Hepatocyte (in vitro differentiated cells): ENCODE measurements around the gene ME2. TPM values are rescaled to one million over a fixed set of nuclear protein-coding genes. Genes with fewer than 3 reads are reported as not detected.

Experiments used
- DNase-seq: peaks from one replicate; pipeline ENCODE4 v3.0.0-alpha.2; 2016; ENCODE audit warnings: low spot score
- H2AFZ ChIP-seq: fragments of 200-600 bp; sonication (generic); 2 replicates; pipeline ENCODE4 v1.6.0; 2016; ENCODE audit warnings: antibody characterized with exemption, mild to moderate bottlenecking
- H3K27ac ChIP-seq: fragments of 200-600 bp; sonication (generic); 2 replicates; pipeline ENCODE4 v1.5.1; 2016; ENCODE audit warnings: mild to moderate bottlenecking
- H3K27me3 ChIP-seq: fragments of 200-600 bp; sonication (generic); 2 replicates; pipeline ENCODE4 v1.6.1; 2016
- H3K36me3 ChIP-seq: fragments of 200-600 bp; sonication (generic); replicated peaks from 2 replicates; pipeline ENCODE4 v1.5.1; 2016; ENCODE audit warnings: low read depth; ENCODE audit not compliant: insufficient read depth
- H3K4me1 ChIP-seq: fragments of 200-600 bp; sonication (generic); 2 replicates; pipeline ENCODE4 v1.5.1; 2016; ENCODE audit warnings: mild to moderate bottlenecking, moderate library complexity; ENCODE audit not compliant: insufficient read depth
- H3K4me2 ChIP-seq: fragments of 200-600 bp; sonication (generic); 2 replicates; pipeline ENCODE4 v1.6.0; 2016
- H3K4me3 ChIP-seq: fragments of 200-600 bp; sonication (generic); 2 replicates; pipeline ENCODE4 v1.5.1; 2016; ENCODE audit warnings: mild to moderate bottlenecking
- H3K79me2 ChIP-seq: fragments of 200-600 bp; sonication (generic); 2 replicates; pipeline ENCODE4 v1.6.0; 2017; ENCODE audit warnings: mild to moderate bottlenecking
- H3K9me2 ChIP-seq: fragments of 200-600 bp; sonication (generic); replicated peaks from 2 replicates; pipeline ENCODE4 v1.6.0; 2017; ENCODE audit warnings: mild to moderate bottlenecking; ENCODE audit not compliant: insufficient read depth
- H3K9me3 ChIP-seq: fragments of 200-600 bp; sonication (generic); 2 replicates; pipeline ENCODE4 v1.5.1; 2016; ENCODE audit warnings: low read depth, mild to moderate bottlenecking
- H4K20me1 ChIP-seq: fragments of 200-600 bp; sonication (generic); 2 replicates; pipeline ENCODE4 v1.6.0; 2016; ENCODE audit warnings: mild to moderate bottlenecking; ENCODE audit not compliant: insufficient read depth, poor library complexity, severe bottlenecking
- CTCF ChIP-seq: fragments of 200-600 bp; sonication (generic); IDR thresholded peaks from 2 replicates; pipeline ENCODE4 v1.5.1; 2016; ENCODE audit warnings: antibody characterized with exemption, mild to moderate bottlenecking; ENCODE audit not compliant: poor library complexity
- EZH2 ChIP-seq: fragments of 200-600 bp; sonication (generic); IDR thresholded peaks from 2 replicates; pipeline ENCODE4 v1.6.1; 2016; ENCODE audit warnings: antibody characterized with exemption, mild to moderate bottlenecking, borderline replicate concordance
- EZH2phosphoT487 ChIP-seq: fragments of 200-600 bp; sonication (generic); IDR thresholded peaks from one replicate; pipeline ENCODE4 v1.6.1; 2018; ENCODE audit warnings: antibody characterized with exemption, mild to moderate bottlenecking, low read depth, moderate library complexity; ENCODE audit not compliant: unreplicated experiment, severe bottlenecking
- WGBS: methylation state at CpG from one replicate; pipeline ENCODE4 v1.1.6; 2016; ENCODE audit warnings: low lambda C conversion rate; ENCODE audit errors: missing lambda C conversion rate; 5-methylcytosine and 5-hydroxymethylcytosine counted together
- polyA plus RNA-seq: library from polyadenylated mRNA; unstranded; fragments of >200 nt; fragmentation: Nextera tagmentation; extraction: Ambion mirVana; gene quantifications from 2 replicates; pipeline ENCODE4 v1.2.1, GENCODE V29; 2016
- total RNA-seq: library from RNA; depleted of rRNA; stranded (reverse); fragments of >200 nt; gene quantifications from 2 replicates; pipeline ENCODE4 v1.2.3, GENCODE V29; 2014

ME2 gene
- total and polyA plus RNA-seq, 2 experiments from 2014 or later, result 33.6 to 45.8 TPM

- H4K20me1 ChIP-seq, result no peaks in the 10 kb centered on the region
- no peaks in the 10 kb centered on the region for H3K36me3 ChIP-seq
- no peaks in the 10 kb centered on the region for H3K9me3 ChIP-seq
- 80% methylated on average over 3 of the region's 3 CpGs for WGBS
- H3K4me3 ChIP-seq, result no peak overlapping the region
- no peak overlapping the region for H3K4me2 ChIP-seq
- no peak for DNase-seq
- H2AFZ ChIP-seq, result no peak overlapping the region
- no peaks in the 10 kb centered on the region for H3K9me2 ChIP-seq
- H3K27me3 ChIP-seq, result no peaks in the 10 kb centered on the region
- no peak for TF ChIP-seq CTCF
- no peak for TF ChIP-seq EZH2
- TF ChIP-seq EZH2phosphoT487, result no peak
- H3K79me2 ChIP-seq, result no peaks in the 10 kb centered on the region
- H3K27ac ChIP-seq, result no peak overlapping the region
- H3K4me1 ChIP-seq, result peaks cover 10% of the 10 kb centered on the region
Observed at GRCh38 chr18:50857694-50858093, 21.2 kb upstream of the ME2 start.

- Histone ChIP-seq H4K20me1 (no peaks in the 10 kb centered on the region), H3K27me3 (no peaks in the 10 kb centered on the region), H3K27ac (no peak overlapping the region), H2AFZ (no peak overlapping the region), H3K4me1 (peaks cover 12% of the 10 kb centered on the region), H3K36me3 (no peaks in the 10 kb centered on the region), H3K4me2 (no peak overlapping the region), H3K9me3 (no peaks in the 10 kb centered on the region), H3K9me2 (no peaks in the 10 kb centered on the region), H3K4me3 (no peak overlapping the region), H3K79me2 (no peaks in the 10 kb centered on the region)
- DNase-seq, result no peak
- TF ChIP-seq EZH2phosphoT487, result no peak
Observed at GRCh38 chr18:50859793-50860555, 18.9 kb upstream of the ME2 start.

- H4K20me1 ChIP-seq, result no peaks in the 10 kb centered on the region
- no peaks in the 10 kb centered on the region for H3K27me3 ChIP-seq
- H3K36me3 ChIP-seq, result no peaks in the 10 kb centered on the region
- H3K27ac ChIP-seq, result no peak overlapping the region
- 92% methylated on average over 1 of the region's 1 CpG for WGBS
- no peak overlapping the region for H2AFZ ChIP-seq
- TF ChIP-seq EZH2 (no peak), EZH2phosphoT487 (no peak), CTCF (no peak)
- H3K79me2 ChIP-seq, result no peaks in the 10 kb centered on the region
- H3K9me3 ChIP-seq, result no peaks in the 10 kb centered on the region
- H3K9me2 ChIP-seq, result no peaks in the 10 kb centered on the region
- no peak overlapping the region for H3K4me2 ChIP-seq
- H3K4me1 ChIP-seq, result peaks cover 11% of the 10 kb centered on the region
- no peak overlapping the region for H3K4me3 ChIP-seq
- no peak for DNase-seq
Observed at GRCh38 chr18:50861617-50862016, 17.3 kb upstream of the ME2 start.

GRCh38 chr18:50862401-50862800 is 16.5 kb upstream of the ME2 start:
- peaks cover 11% of the 10 kb centered on the region for H3K4me1 ChIP-seq
- H3K79me2 ChIP-seq, result no peaks in the 10 kb centered on the region
- no peak overlapping the region for H3K4me2 ChIP-seq
- no peaks in the 10 kb centered on the region for H3K36me3 ChIP-seq
- TF ChIP-seq EZH2, result no peak
- no peak for TF ChIP-seq EZH2phosphoT487
- TF ChIP-seq CTCF, result no peak
- no peaks in the 10 kb centered on the region for H3K27me3 ChIP-seq
- 80% methylated on average over 2 of the region's 2 CpGs for WGBS
- H2AFZ ChIP-seq, result no peak overlapping the region
- no peaks in the 10 kb centered on the region for H4K20me1 ChIP-seq
- no peak overlapping the region for H3K27ac ChIP-seq
- H3K4me3 ChIP-seq, result no peak overlapping the region
- no peaks in the 10 kb centered on the region for H3K9me2 ChIP-seq
- DNase-seq, result no peak
- H3K9me3 ChIP-seq, result no peaks in the 10 kb centered on the region
